Neural progenitor cell (in vitro differentiated cells): Measurements from ENCODE around the gene DOCK4. TPM values are rescaled to one million over a fixed set of nuclear protein-coding genes. Genes with fewer than 3 reads are reported as not detected.

Source experiments
- DNase-seq: peaks from one replicate; pipeline ENCODE4 v3.0.0-alpha.2; 2016; ENCODE audit warnings: low spot score
- H2AFZ ChIP-seq: fragments of 200-600 bp; sonication (generic); replicated peaks from 2 replicates; pipeline ENCODE4 v1.6.1; 2016; ENCODE audit warnings: antibody characterized with exemption
- H3F3A ChIP-seq: fragments of 200-600 bp; sonication (generic); 2 replicates; pipeline ENCODE4 v1.6.1; 2016; ENCODE audit warnings: antibody characterized with exemption, low read depth
- H3K27ac ChIP-seq: fragments of 200-600 bp; sonication (generic); 2 replicates; pipeline ENCODE4 v1.5.1; 2016; ENCODE audit warnings: mild to moderate bottlenecking
- H3K27me3 ChIP-seq: fragments of 200-600 bp; sonication (generic); 2 replicates; pipeline ENCODE4 v1.6.1; 2016; ENCODE audit warnings: mild to moderate bottlenecking, moderate library complexity
- H3K36me3 ChIP-seq: fragments of 200-600 bp; sonication (generic); 2 replicates; pipeline ENCODE4 v1.5.1; 2016
- H3K4me1 ChIP-seq: fragments of 200-600 bp; sonication (generic); 2 replicates; pipeline ENCODE4 v1.6.1; 2016; ENCODE audit warnings: mixed run types
- H3K4me2 ChIP-seq: fragments of 200-600 bp; sonication (generic); 2 replicates; pipeline ENCODE4 v1.6.1; 2016
- H3K4me3 ChIP-seq: fragments of 200-600 bp; sonication (generic); 2 replicates; pipeline ENCODE4 v1.5.1; 2016
- H3K79me2 ChIP-seq: fragments of 200-600 bp; sonication (generic); 2 replicates; pipeline ENCODE4 v1.6.1; 2016; ENCODE audit warnings: low read depth
- H3K9ac ChIP-seq: fragments of 200-600 bp; sonication (generic); 2 replicates; pipeline ENCODE4 v1.6.1; 2016
- H3K9me3 ChIP-seq: fragments of 200-600 bp; sonication (generic); 2 replicates; pipeline ENCODE4 v1.5.1; 2016; ENCODE audit warnings: low read depth
- H4K20me1 ChIP-seq: fragments of 200-600 bp; sonication (generic); 2 replicates; pipeline ENCODE4 v1.6.1; 2016; ENCODE audit warnings: low read depth
- H3K27ac Mint-ChIP-seq: 3 replicates; pipeline ENCODE4 v1.8.0; 2021; ENCODE audit warnings: mixed read lengths
- H3K27me3 Mint-ChIP-seq: 2 replicates; pipeline ENCODE4 v1.8.0; 2022; ENCODE audit warnings: low read depth, mild to moderate bottlenecking, inconsistent platforms, moderate library complexity, mixed read lengths; ENCODE audit not compliant: insufficient read depth
- H3K36me3 Mint-ChIP-seq: 3 replicates; pipeline ENCODE4 v1.8.0; 2021; ENCODE audit warnings: mixed read lengths
- H3K4me1 Mint-ChIP-seq: 3 replicates; pipeline ENCODE4 v1.8.0; 2021; ENCODE audit warnings: mixed read lengths
- H3K4me3 Mint-ChIP-seq: 3 replicates; pipeline ENCODE4 v1.8.0; 2021; ENCODE audit warnings: mild to moderate bottlenecking, moderate library complexity, mixed read lengths
- H3K9me3 Mint-ChIP-seq: 3 replicates; pipeline ENCODE4 v1.8.0; 2020; ENCODE audit warnings: mixed read lengths
- CTCF ChIP-seq: fragments of 200-600 bp; sonication (generic); IDR thresholded peaks from 2 replicates; pipeline ENCODE4 v1.5.1; 2017; ENCODE audit warnings: antibody characterized with exemption, mild to moderate bottlenecking
- EZH2 ChIP-seq: fragments of 200-600 bp; sonication (generic); IDR thresholded peaks from 2 replicates; pipeline ENCODE4 v1.6.1; 2017; ENCODE audit warnings: antibody characterized with exemption, mild to moderate bottlenecking, moderate library complexity
- EZH2phosphoT487 ChIP-seq: fragments of 200-600 bp; sonication (generic); IDR thresholded peaks from 2 replicates; pipeline ENCODE4 v1.6.1; 2017; ENCODE audit warnings: antibody characterized with exemption
- total RNA-seq: library from RNA; depleted of rRNA; stranded (reverse); fragments of >200 nt; gene quantifications from 2 replicates; pipeline ENCODE4 v1.2.3, GENCODE V29; 2015; ENCODE audit warnings: low replicate concordance

Gene DOCK4
- total RNA-seq, 1 donor from 2014 or later, result 11.4 TPM

GRCh38 chr7:111705807-111706206 is 500.4 kb downstream of the DOCK4 start:
- no peak for DNase-seq
- peaks cover 9% of the 10 kb centered on the region for H3K9me3 Mint-ChIP-seq
- H3K27ac Mint-ChIP-seq, result no peak overlapping the region
- Histone ChIP-seq H3F3A (no peaks in the 10 kb centered on the region), H3K4me3 (no peak overlapping the region), H3K27ac (no peak overlapping the region), H3K36me3 (no peaks in the 10 kb centered on the region), H3K4me1 (no peaks in the 10 kb centered on the region), H3K9me3 (no peaks in the 10 kb centered on the region), H2AFZ (no peak overlapping the region), H4K20me1 (no peaks in the 10 kb centered on the region), H3K9ac (no peak overlapping the region), H3K27me3 (no peaks in the 10 kb centered on the region), H3K4me2 (no peak overlapping the region), H3K79me2 (no peaks in the 10 kb centered on the region)
- H3K27me3 Mint-ChIP-seq, result no peaks in the 10 kb centered on the region
- H3K36me3 Mint-ChIP-seq, result no peaks in the 10 kb centered on the region
- no peak for TF ChIP-seq CTCF
- no peak for TF ChIP-seq EZH2phosphoT487
- no peak for TF ChIP-seq EZH2
- no peak overlapping the region for H3K4me3 Mint-ChIP-seq
- H3K4me1 Mint-ChIP-seq, result no peaks in the 10 kb centered on the region

GRCh38 chr7:111697771-111698170 is 508.4 kb downstream of the DOCK4 start:
- H3K9me3 ChIP-seq, result no peaks in the 10 kb centered on the region
- no peak overlapping the region for H3K9ac ChIP-seq
- Mint-ChIP-seq H3K27ac (no peak overlapping the region), H3K4me1 (no peaks in the 10 kb centered on the region), H3K27me3 (peaks cover 3% of the 10 kb centered on the region), H3K36me3 (no peaks in the 10 kb centered on the region), H3K4me3 (no peak overlapping the region), H3K9me3 (peaks cover 4% of the 10 kb centered on the region)
- no peaks in the 10 kb centered on the region for H3F3A ChIP-seq
- H3K4me1 ChIP-seq, result no peaks in the 10 kb centered on the region
- H3K36me3 ChIP-seq, result no peaks in the 10 kb centered on the region
- H3K27me3 ChIP-seq, result no peaks in the 10 kb centered on the region
- H4K20me1 ChIP-seq, result no peaks in the 10 kb centered on the region
- H3K79me2 ChIP-seq, result no peaks in the 10 kb centered on the region
- TF ChIP-seq EZH2 (no peak), CTCF (no peak), EZH2phosphoT487 (no peak)
- H2AFZ ChIP-seq, result no peak overlapping the region
- no peak overlapping the region for H3K4me2 ChIP-seq
- no peak overlapping the region for H3K27ac ChIP-seq
- no peak overlapping the region for H3K4me3 ChIP-seq
- no peak for DNase-seq

GRCh38 chr7:111694376-111694775 is 511.8 kb downstream of the DOCK4 start:
- H3K4me3 ChIP-seq, result no peak overlapping the region
- H3K27me3 Mint-ChIP-seq, result no peaks in the 10 kb centered on the region
- H3K27me3 ChIP-seq, result no peaks in the 10 kb centered on the region
- no peak overlapping the region for H3K9ac ChIP-seq
- no peaks in the 10 kb centered on the region for H3K4me1 ChIP-seq
- H3K36me3 ChIP-seq, result no peaks in the 10 kb centered on the region
- H2AFZ ChIP-seq, result no peak overlapping the region
- no peak overlapping the region for H3K27ac ChIP-seq
- H3K36me3 Mint-ChIP-seq, result no peaks in the 10 kb centered on the region
- no peak overlapping the region for H3K4me2 ChIP-seq
- no peaks in the 10 kb centered on the region for H3K9me3 ChIP-seq
- no peak for DNase-seq
- no peaks in the 10 kb centered on the region for H3K9me3 Mint-ChIP-seq
- no peaks in the 10 kb centered on the region for H3K4me1 Mint-ChIP-seq
- TF ChIP-seq EZH2 (no peak), CTCF (no peak)
- H3K4me3 Mint-ChIP-seq, result no peak overlapping the region
- H3F3A ChIP-seq, result no peaks in the 10 kb centered on the region
- H4K20me1 ChIP-seq, result no peaks in the 10 kb centered on the region
- no peaks in the 10 kb centered on the region for H3K79me2 ChIP-seq
- no peak overlapping the region for H3K27ac Mint-ChIP-seq
